Naive thymus-derived CD4-positive, alpha-beta T cell (primary cell): Measurements from ENCODE around the gene KAZN. TPM values are rescaled to one million over a fixed set of nuclear protein-coding genes. Genes with fewer than 3 reads are reported as not detected.

Experiments
- ATAC-seq: fragments of 150-1000 bp; cut with Tn5 transposase; 2 replicates; pipeline ENCODE4 v1.10.0; 2021; ENCODE audit warnings: mild to moderate bottlenecking, moderate library complexity
- CTCF ChIA-PET: fragments of 350-600 bp; sonication (Branson Sonifier 250); formaldehyde crosslinking; loops from one replicate; lab custom pipeline; 2021; ENCODE audit warnings: antibody characterized with exemption; lab: Charles Lee
- POLR2A ChIA-PET: fragments of 350-600 bp; sonication (Branson Sonifier 250); formaldehyde crosslinking; loops from one replicate; lab custom pipeline; 2021; ENCODE audit warnings: antibody characterized with exemption, inconsistent platforms; lab: Charles Lee
- DNase-seq, 9 donors: peaks; one replicate each; pipeline versions ENCODE4 v3.0.0 to v3.0.0-alpha.2; 2020 to 2022; ENCODE audit warnings: mixed read lengths in 1 of 9
- H3K27ac ChIP-seq: one replicate; pipeline ENCODE4 v1.7.0; 2013; ENCODE audit warnings: mild to moderate bottlenecking, low read depth, low read length, moderate library complexity
- H3K27me3 ChIP-seq, 2 donors: one replicate each; pipeline ENCODE4 v1.7.0; 2013; ENCODE audit warnings: low read length in 2 of 2, mild to moderate bottlenecking in 2 of 2, moderate library complexity in 2 of 2; ENCODE audit not compliant: control insufficient read depth in 2 of 2, insufficient read depth in 2 of 2
- H3K36me3 ChIP-seq, 3 experiments: 1 replicate in 2 of 3; 2 replicates in 1 of 3; pipeline ENCODE4 v1.7.0; 2013; ENCODE audit warnings: low read length in 3 of 3, mild to moderate bottlenecking in 3 of 3, moderate library complexity in 1 of 3; ENCODE audit not compliant: insufficient read depth in 3 of 3, control insufficient read depth in 2 of 3
- H3K4me1 ChIP-seq, 2 donors: one replicate each; pipeline ENCODE4 v1.7.0; 2013; ENCODE audit warnings: low read length in 2 of 2, mild to moderate bottlenecking in 2 of 2, moderate library complexity in 1 of 2; ENCODE audit not compliant: control insufficient read depth in 2 of 2, insufficient read depth in 2 of 2
- H3K4me3 ChIP-seq: 2 replicates; pipeline ENCODE4 v1.7.0; 2013; ENCODE audit warnings: mild to moderate bottlenecking, low read length
- H3K9me3 ChIP-seq, 3 experiments: 1 replicate in 2 of 3; 2 replicates in 1 of 3; pipeline ENCODE4 v1.7.0; 2013; ENCODE audit warnings: low read length in 3 of 3; ENCODE audit not compliant: control insufficient read depth in 2 of 3
- H3K27ac Mint-ChIP-seq, 9 donors: one replicate each; pipeline ENCODE4 v1.8.0; 2020 to 2022; ENCODE audit warnings: mixed read lengths in 9 of 9, mild to moderate bottlenecking in 8 of 9, moderate library complexity in 5 of 9, inconsistent platforms in 2 of 9
- H3K27me3 Mint-ChIP-seq, 5 donors: one replicate each; pipeline ENCODE4 v1.8.0; 2021 to 2022; ENCODE audit warnings: mixed read lengths in 5 of 5, mild to moderate bottlenecking in 1 of 5
- H3K36me3 Mint-ChIP-seq, 5 donors: one replicate each; pipeline ENCODE4 v1.8.0; 2020 to 2022; ENCODE audit warnings: mixed read lengths in 5 of 5, mild to moderate bottlenecking in 3 of 5, inconsistent platforms in 1 of 5
- H3K4me1 Mint-ChIP-seq, 7 donors: one replicate each; pipeline ENCODE4 v1.8.0; 2020 to 2022; ENCODE audit warnings: mixed read lengths in 7 of 7, mild to moderate bottlenecking in 3 of 7, inconsistent platforms in 1 of 7
- H3K4me3 Mint-ChIP-seq, 10 donors: one replicate each; pipeline ENCODE4 v1.8.0; 2020 to 2022; ENCODE audit warnings: mild to moderate bottlenecking in 10 of 10, mixed read lengths in 10 of 10, moderate library complexity in 6 of 10, inconsistent platforms in 2 of 10
- H3K9me3 Mint-ChIP-seq, 11 donors: one replicate each; pipeline ENCODE4 v1.8.0; 2020 to 2022; ENCODE audit warnings: mixed read lengths in 11 of 11, mild to moderate bottlenecking in 4 of 11, inconsistent platforms in 1 of 11, moderate library complexity in 1 of 11
- intact Hi-C, 2 donors: fragments of 100-400 bp; cut with micrococcal nuclease; formaldehyde crosslinking; loops; one replicate each; pipeline ENCODE4 v1.15.1; 2023
- polyA plus RNA-seq, 2 donors: library from polyadenylated mRNA; unstranded; fragments of 300-500 nt; fragmentation: Illumina TruSeq; gene quantifications; one replicate each; pipeline ENCODE4 v1.2.3, GENCODE V29; 2021
- total RNA-seq, 6 experiments: library from RNA in 5 of 6; stranded (reverse) in 5 of 6; gene quantifications; 1 replicate in 5 of 6; 2 replicates in 1 of 6; pipeline ENCODE4 v1.2.3 and lab custom pipeline; 2021 to 2026

The KAZN gene
- total and polyA plus RNA-seq, 7 experiments from 2014 or later: 0.08 to 0.87 (median 0.30) TPM

DNA sequence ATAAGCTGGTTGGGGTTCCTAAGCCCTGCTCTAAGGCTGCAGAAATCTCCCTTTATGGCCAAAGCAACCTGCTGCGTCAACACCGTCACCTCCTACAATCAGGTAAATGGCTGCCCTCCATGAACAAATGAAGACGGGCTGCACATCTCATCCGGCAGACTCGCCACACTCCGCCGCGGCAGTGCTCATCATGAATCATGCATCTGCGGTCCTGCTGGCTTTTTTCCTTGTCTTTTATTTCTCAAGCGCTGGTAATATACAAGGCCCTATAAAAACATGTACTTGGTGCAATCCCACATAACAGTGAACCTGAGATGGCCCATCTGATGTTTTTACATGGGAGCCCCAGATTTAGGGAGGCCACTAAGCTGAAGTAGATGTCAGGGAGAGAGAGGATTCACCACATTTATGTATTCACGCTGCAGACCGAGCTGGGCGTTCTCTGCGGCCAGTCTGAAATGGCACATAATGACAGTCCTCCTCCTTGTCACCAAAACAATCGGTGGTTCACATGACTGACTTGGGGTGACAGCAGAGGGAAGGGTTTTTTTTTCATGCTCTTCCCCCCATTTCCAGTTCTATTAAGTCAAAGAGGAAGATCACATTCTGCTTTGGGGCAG is 91.6 kb downstream of the KAZN start:
- no peaks in the 10 kb centered on the region for H3K27me3 ChIP-seq
- H3K36me3 ChIP-seq: no peaks in the 10 kb centered on the region
- ATAC-seq (no peak), DNase-seq (no peak)
- intact Hi-C loops: no loop called here
- H3K4me3 ChIP-seq: no peak overlapping the region
- CTCF ChIA-PET: no interaction called here
- Mint-ChIP-seq H3K27me3 (peaks cover 0 to 26% (median 11%) of the 10 kb centered on the region in 5 donors), H3K4me1 (no peaks in the 10 kb centered on the region), H3K4me3 (no peak overlapping the region), H3K36me3 (peaks cover 0 to under 1% (median 0%) of the 10 kb centered on the region in 5 donors), H3K9me3 (peaks cover 0 to 8% (median 2%) of the 10 kb centered on the region in 11 donors), H3K27ac (no peak overlapping the region)
- H3K27ac ChIP-seq: no peak overlapping the region
- H3K9me3 ChIP-seq: no peaks in the 10 kb centered on the region
- POLR2A ChIA-PET: no interaction called here
- H3K4me1 ChIP-seq: no peaks in the 10 kb centered on the region

DNA sequence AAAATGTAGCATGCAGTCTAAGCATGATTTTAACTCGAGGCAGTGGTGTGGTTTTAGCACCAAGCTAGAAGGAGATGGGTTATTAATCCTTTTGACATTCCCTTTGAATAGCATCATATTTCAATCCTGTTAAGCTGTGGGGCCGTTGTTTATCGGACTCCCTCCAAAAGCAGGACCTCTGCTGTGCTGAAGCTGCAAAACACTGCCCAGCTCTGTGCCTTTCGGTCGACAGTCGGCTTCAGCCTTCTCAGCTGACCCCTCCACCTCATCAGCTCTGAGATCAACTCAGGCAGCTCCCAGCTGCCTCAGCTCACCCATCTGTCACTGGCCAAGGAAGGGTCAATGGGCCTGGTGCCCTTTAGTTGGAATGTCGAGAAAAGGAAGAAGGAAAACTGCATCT is 95.5 kb downstream of the KAZN start:
- no peak overlapping the region for H3K4me3 ChIP-seq
- no peaks in the 10 kb centered on the region for H3K27me3 ChIP-seq
- peaks cover 0 to 3% (median 0%) of the 10 kb centered on the region in 7 donors for H3K4me1 Mint-ChIP-seq
- no peaks in the 10 kb centered on the region for H3K4me1 ChIP-seq
- peaks cover 0 to 30% (median 16%) of the 10 kb centered on the region in 5 donors for H3K27me3 Mint-ChIP-seq
- ATAC-seq: no peak
- no peak overlapping the region for H3K4me3 Mint-ChIP-seq
- H3K27ac ChIP-seq: no peak overlapping the region
- peaks cover 0 to 4% (median 0%) of the 10 kb centered on the region in 11 donors for H3K9me3 Mint-ChIP-seq
- POLR2A ChIA-PET: no interaction called here
- CTCF ChIA-PET: no interaction called here
- intact Hi-C loops: no loop called here
- H3K36me3 ChIP-seq: no peaks in the 10 kb centered on the region
- H3K27ac Mint-ChIP-seq: no peak overlapping the region
- DNase-seq: no peak
- H3K9me3 ChIP-seq: no peaks in the 10 kb centered on the region
- H3K36me3 Mint-ChIP-seq: no peaks in the 10 kb centered on the region

DNA sequence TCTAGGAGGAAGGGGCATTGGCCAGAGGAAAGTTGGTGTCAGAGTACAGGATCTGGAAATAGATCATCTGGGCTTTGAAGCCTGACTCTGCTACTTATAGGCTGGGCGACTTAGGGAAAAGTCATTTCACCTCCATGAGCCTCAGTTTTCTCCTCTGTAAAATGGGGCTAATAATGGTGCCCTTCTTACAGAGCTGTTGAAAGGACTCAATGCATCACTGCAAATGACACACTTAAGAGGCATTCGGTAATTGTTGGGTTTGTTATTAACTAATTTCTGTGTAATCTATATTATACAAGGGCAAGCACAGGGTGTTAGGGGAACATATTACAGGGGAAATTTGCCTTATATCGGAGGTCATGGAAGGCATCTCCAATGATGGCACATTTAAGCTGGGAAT is 96.1 kb downstream of the KAZN start:
- no peak for DNase-seq
- no peaks in the 10 kb centered on the region for H3K36me3 ChIP-seq
- no peaks in the 10 kb centered on the region for H3K9me3 ChIP-seq
- H3K4me3 ChIP-seq: no peak overlapping the region
- peaks cover 0 to 3% (median 0%) of the 10 kb centered on the region in 7 donors for H3K4me1 Mint-ChIP-seq
- ChIA-PET CTCF (no interaction called here), POLR2A (no interaction called here)
- no peak overlapping the region for H3K4me3 Mint-ChIP-seq
- peaks cover 0 to 31% (median 16%) of the 10 kb centered on the region in 5 donors for H3K27me3 Mint-ChIP-seq
- no peaks in the 10 kb centered on the region for H3K27me3 ChIP-seq
- H3K27ac ChIP-seq: no peak overlapping the region
- H3K9me3 Mint-ChIP-seq: peaks cover 0 to 4% (median 0%) of the 10 kb centered on the region in 11 donors
- ATAC-seq: no peak
- no peaks in the 10 kb centered on the region for H3K36me3 Mint-ChIP-seq
- no peaks in the 10 kb centered on the region for H3K4me1 ChIP-seq
- intact Hi-C loops: no loop called here
- peak overlapping the region in 1 of 9 donors; percentile 73 for H3K27ac Mint-ChIP-seq

DNA sequence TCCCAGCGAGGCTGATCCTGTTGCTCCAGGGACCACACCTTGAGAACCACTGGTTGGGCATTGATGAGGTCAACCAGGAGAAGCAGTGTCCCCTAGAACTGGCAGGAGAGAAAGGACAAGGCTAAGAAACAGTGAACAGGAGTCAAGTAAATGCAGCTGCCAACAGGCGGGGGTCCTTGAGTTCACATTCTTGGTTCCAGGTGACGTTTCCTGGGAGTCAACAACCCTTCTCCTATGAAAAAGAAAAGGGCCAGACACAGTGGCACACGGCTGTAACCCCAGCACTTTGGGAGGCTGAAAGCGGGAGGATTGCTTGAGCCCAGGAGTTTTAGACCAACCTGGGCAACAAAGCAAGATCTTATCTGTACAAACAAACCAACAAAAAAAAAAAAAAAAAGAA is 98.3 kb downstream of the KAZN start:
- H3K4me3 Mint-ChIP-seq: no peak overlapping the region
- no peak overlapping the region for H3K27ac ChIP-seq
- POLR2A ChIA-PET: no interaction called here

DNA sequence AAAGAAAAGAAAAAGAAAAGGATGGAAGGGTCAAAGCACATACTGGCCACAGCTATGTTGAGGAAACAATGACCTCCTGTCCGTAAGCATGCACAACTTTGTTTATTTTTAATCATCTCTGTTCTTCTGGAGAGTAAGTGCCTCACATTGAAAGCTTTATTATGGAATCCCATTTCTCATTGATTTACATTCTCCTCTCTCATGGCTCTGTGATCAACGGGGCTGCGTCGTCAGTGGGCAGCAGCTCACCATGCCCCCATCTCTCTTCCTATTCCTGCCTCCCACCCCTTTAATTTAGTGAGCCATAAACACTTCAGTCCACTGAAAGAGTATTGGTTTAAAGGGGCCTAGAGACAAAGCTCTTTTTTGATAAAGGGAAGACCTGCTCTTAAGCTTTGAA is 98.9 kb downstream of the KAZN start:
- peaks cover 0 to 4% (median 0%) of the 10 kb centered on the region in 11 donors for H3K9me3 Mint-ChIP-seq
- intact Hi-C loops: no loop called here
- H3K4me1 ChIP-seq: no peaks in the 10 kb centered on the region
- no peaks in the 10 kb centered on the region for H3K27me3 ChIP-seq
- no peak overlapping the region for H3K27ac Mint-ChIP-seq
- peaks cover 0 to 3% (median 0%) of the 10 kb centered on the region in 7 donors for H3K4me1 Mint-ChIP-seq
- no peak overlapping the region for H3K4me3 Mint-ChIP-seq
- no peaks in the 10 kb centered on the region for H3K9me3 ChIP-seq
- ATAC-seq (no peak), DNase-seq (no peak)
- H3K4me3 ChIP-seq: no peak overlapping the region
- H3K36me3 Mint-ChIP-seq: no peaks in the 10 kb centered on the region
- no peaks in the 10 kb centered on the region for H3K36me3 ChIP-seq
- POLR2A ChIA-PET: no interaction called here
- CTCF ChIA-PET: no interaction called here
- H3K27me3 Mint-ChIP-seq: peaks cover 0 to 35% (median 16%) of the 10 kb centered on the region in 5 donors
- no peak overlapping the region for H3K27ac ChIP-seq

More for the DNA sequence above, 98.3 kb downstream of the KAZN start:
- no peaks in the 10 kb centered on the region for H3K36me3 Mint-ChIP-seq
- no peak for DNase-seq
- peaks cover 0 to 3% (median 0%) of the 10 kb centered on the region in 7 donors for H3K4me1 Mint-ChIP-seq
- peaks cover 0 to 31% (median 16%) of the 10 kb centered on the region in 5 donors for H3K27me3 Mint-ChIP-seq
- no peak for ATAC-seq
- CTCF ChIA-PET: no interaction called here
- no peak overlapping the region for H3K4me3 ChIP-seq
- intact Hi-C loops: no loop called here
- H3K9me3 Mint-ChIP-seq: peaks cover 0 to 4% (median 0%) of the 10 kb centered on the region in 11 donors
- H3K36me3 ChIP-seq: no peaks in the 10 kb centered on the region
- H3K9me3 ChIP-seq: no peaks in the 10 kb centered on the region
- no peak overlapping the region for H3K27ac Mint-ChIP-seq
- no peaks in the 10 kb centered on the region for H3K4me1 ChIP-seq
- no peaks in the 10 kb centered on the region for H3K27me3 ChIP-seq

DNA sequence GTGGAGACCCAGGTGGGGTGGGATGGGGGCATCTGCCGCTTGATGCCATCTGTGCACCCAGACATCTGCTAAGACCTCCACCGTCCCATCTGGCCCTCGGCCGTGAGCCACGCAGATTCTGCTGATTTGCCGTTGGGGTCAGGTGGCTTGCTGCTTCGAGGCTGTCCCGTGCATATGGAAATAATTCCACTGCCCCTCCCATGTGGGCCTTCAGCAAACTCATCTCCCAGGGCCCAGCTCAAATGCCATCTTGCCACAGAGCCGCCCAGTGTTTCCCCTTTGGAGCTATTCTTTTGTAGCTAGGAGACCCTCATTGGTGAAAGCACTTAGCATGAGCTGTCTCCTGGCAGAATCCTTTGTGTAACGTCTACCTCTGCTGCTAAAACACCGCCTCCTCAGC is 99.8 kb downstream of the KAZN start:
- H3K9me3 ChIP-seq: no peaks in the 10 kb centered on the region
- H3K36me3 ChIP-seq: no peaks in the 10 kb centered on the region
- Mint-ChIP-seq H3K27me3 (peaks cover 0 to 40% (median 17%) of the 10 kb centered on the region in 5 donors), H3K4me1 (peaks cover 0 to 3% (median 0%) of the 10 kb centered on the region in 7 donors), H3K36me3 (no peaks in the 10 kb centered on the region), H3K9me3 (peaks cover 0 to 6% (median 0%) of the 10 kb centered on the region in 11 donors), H3K4me3 (no peak overlapping the region), H3K27ac (no peak overlapping the region)
- POLR2A ChIA-PET: no interaction called here
- CTCF ChIA-PET: no interaction called here
- H3K4me3 ChIP-seq: no peak overlapping the region
- intact Hi-C loops: no loop called here
- no peaks in the 10 kb centered on the region for H3K4me1 ChIP-seq
- DNase-seq (no peak), ATAC-seq (no peak)
- no peaks in the 10 kb centered on the region for H3K27me3 ChIP-seq
- no peak overlapping the region for H3K27ac ChIP-seq

DNA sequence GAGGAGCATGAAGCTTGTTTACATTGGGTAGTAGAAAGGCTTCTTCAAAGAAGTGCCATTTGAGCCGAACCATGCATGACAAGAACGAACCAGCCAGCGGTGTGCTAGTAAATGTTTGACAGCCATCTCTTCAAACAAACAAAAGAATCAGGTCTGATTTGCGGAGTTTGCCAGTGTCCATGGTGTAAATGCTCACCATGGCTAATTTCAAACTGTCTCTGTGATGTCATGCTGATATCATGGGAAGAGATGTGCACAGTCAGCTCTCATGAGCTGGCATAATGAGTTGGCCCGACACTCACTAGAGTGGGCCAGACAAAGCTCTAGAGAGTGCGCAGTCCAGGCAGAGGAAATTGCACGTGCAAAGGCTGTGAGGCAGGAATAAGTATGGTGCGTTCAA is 101.1 kb downstream of the KAZN start:
- peaks cover 0 to 45% (median 16%) of the 10 kb centered on the region in 5 donors for H3K27me3 Mint-ChIP-seq
- Histone ChIP-seq H3K27me3 (no peaks in the 10 kb centered on the region), H3K4me3 (no peak overlapping the region), H3K36me3 (no peaks in the 10 kb centered on the region), H3K9me3 (no peaks in the 10 kb centered on the region), H3K4me1 (no peaks in the 10 kb centered on the region), H3K27ac (no peak overlapping the region)
- H3K36me3 Mint-ChIP-seq: no peaks in the 10 kb centered on the region
- intact Hi-C loops: no loop called here
- ChIA-PET CTCF (no interaction called here), POLR2A (no interaction called here)
- DNase-seq (no peak), ATAC-seq (no peak)
- peaks cover 0 to 3% (median 0%) of the 10 kb centered on the region in 7 donors for H3K4me1 Mint-ChIP-seq
- peaks cover 0 to 10% (median 0%) of the 10 kb centered on the region in 11 donors for H3K9me3 Mint-ChIP-seq
- no peak overlapping the region for H3K27ac Mint-ChIP-seq
- no peak overlapping the region for H3K4me3 Mint-ChIP-seq
